Midbrain (tissue), 1 donor: ENCODE results near the gene FBXL16.

Experiments used
- DNase-seq: peaks from one replicate; lab custom pipeline; 2025; lab: John Stamatoyannopoulos, UW

The FBXL16 gene

GRCh38 chr16:734981-735881, 29.6 kb upstream of the FBXL16 start:
- no peak for DNase-seq

DNA sequence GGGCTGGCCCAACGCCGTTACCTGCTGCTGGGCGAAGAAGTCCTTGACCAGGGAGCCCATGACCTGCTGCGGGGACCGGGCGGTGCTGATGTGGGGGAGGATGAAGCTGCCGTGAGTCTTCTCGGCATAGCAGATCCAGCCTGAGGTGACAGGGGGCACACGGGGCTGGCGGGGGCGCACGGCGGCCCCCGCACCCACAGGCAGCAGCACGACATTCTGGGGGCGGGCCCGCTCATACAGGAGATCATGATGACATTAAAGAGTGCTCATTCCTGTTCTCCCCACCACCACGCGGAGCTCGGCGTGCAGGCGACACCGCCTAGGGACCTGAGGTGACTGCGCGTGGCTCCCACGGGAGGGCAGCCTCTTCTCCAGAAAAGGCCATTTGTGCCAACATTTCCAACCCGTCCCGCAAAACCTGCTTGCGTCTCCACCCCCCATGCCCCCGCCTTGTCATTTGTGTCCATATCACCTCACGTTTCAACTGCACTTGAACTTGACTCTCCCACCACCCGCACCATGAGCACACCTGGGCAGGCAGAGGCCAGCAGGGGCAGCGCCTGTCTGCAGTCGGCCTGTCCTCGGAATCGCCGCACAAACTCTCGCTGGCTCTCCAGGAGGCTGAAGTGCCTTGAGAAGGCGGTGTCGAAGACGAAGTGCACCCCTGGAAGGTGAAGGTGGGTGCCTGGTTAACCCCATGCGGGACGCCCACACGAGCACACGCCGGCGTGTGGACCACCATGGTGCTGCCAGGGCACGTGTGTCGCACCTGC, 28.8 kb upstream of the FBXL16 start:
- no peak for DNase-seq

DNA sequence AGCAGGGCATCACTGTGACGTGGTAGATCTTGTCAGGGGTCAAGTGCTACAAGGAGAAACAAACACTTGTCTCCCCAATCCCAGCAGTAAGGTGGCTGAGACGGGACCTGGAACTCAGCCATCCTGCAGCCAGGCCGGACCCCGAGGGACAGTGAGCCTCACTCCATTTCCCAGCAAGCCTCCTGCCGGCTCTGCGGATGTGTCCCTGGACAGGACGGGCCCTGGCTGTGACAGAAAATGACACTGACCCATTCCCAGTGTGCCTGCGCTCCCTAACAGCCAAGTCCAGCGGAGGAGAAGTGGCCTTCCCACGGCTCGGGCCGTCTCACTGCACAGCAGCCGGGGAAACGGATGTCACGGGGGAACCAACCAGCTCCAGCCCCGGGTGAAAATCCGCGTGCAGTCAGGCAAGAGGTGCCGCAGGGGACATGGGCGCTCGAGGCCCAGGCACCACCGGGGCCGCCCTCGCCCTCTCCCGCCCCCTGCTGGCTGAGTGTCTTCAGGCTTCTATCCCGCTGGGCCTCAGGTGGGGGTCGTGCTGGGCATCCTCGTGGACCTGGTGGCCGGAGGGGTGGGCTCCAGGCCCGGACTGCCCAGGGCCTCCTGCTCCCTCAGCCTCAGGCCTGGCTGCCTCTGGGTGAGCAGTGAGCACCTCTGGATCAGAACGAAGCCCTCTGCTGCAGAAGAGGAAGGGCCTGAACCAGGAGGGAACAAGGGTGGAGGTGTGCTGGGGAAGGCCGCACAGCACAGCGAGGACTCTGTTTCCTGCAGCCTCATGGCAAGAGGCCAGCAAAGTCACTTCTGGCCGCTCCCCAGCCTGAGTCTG, 28.0 kb upstream of the FBXL16 start:
- no peak for DNase-seq

GRCh38 chr16:732936-733335, 27.3 kb upstream of the FBXL16 start:
- no peak for DNase-seq

- DNase-seq: no peak
These were observed 26.7 kb upstream of the FBXL16 start for GRCh38 chr16:732332-732731.

GRCh38 chr16:730666-731509, 25.3 kb upstream of the FBXL16 start:
- no peak for DNase-seq

DNA sequence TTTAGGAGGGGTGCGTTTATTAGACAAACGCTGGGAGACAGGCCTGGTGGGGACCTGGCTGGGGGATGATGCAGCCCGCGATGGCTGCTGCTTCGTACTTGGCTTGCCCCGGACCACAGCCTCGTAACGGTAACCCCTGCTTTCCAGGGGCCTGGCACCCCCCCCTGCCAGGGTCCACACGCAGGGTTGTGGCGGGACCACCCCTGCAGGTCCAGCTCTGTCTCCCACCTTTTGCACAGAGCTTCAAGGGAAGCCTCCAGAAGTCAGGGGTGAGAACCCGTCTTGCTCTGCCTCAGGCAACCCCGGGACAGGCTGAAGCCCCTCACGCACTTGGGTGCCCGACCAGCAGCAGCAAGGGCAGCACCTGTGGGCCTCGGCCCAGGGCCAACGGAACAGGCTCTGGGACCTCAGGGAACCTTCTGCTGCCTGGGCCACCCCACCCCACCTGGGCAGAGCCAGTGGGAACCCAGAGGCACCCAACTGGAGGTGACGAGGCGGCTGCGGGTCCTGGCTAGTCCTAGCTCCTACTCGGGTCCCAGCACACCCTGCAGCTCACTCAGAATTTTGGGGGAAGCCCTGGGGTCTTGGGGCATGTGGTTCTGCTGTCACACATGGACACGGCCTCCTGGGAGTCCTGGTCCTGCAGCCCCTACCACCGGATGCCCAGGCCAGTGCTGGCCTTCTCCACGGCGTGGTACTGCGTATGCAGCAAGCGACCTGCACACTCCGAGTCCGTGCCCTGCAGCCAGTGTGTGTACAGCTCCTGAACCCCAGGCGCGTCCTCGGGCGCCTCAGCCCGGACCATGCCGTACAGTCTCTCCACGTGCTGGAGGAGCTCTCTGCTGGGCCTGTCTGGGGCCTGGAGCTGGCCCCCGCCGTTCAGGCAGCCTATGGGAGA, 24.4 kb upstream of the FBXL16 start:
- no peak for DNase-seq

GRCh38 chr16:728890-729744, 23.5 kb upstream of the FBXL16 start:
- no peak for DNase-seq

GRCh38 chr16:728131-728889, 22.7 kb upstream of the FBXL16 start:
- peak; percentile 60 for DNase-seq

GRCh38 chr16:727291-727977, 21.8 kb upstream of the FBXL16 start:
- no peak for DNase-seq

- DNase-seq: peak; percentile 56
These were observed 21.1 kb upstream of the FBXL16 start, which contains the start of the genes CCDC78 and HAGHL for GRCh38 chr16:726438-727290. TSS of gene CCDC78 (minus strand) at chr16:726443. CDS start at chr16:726367, 76 bp downstream. TSS of gene HAGHL (plus strand) at chr16:727106. CDS start at chr16:727510, 404 bp downstream.

- DNase-seq: no peak
These were observed 20.5 kb upstream of the FBXL16 start for GRCh38 chr16:726188-726437.

DNA sequence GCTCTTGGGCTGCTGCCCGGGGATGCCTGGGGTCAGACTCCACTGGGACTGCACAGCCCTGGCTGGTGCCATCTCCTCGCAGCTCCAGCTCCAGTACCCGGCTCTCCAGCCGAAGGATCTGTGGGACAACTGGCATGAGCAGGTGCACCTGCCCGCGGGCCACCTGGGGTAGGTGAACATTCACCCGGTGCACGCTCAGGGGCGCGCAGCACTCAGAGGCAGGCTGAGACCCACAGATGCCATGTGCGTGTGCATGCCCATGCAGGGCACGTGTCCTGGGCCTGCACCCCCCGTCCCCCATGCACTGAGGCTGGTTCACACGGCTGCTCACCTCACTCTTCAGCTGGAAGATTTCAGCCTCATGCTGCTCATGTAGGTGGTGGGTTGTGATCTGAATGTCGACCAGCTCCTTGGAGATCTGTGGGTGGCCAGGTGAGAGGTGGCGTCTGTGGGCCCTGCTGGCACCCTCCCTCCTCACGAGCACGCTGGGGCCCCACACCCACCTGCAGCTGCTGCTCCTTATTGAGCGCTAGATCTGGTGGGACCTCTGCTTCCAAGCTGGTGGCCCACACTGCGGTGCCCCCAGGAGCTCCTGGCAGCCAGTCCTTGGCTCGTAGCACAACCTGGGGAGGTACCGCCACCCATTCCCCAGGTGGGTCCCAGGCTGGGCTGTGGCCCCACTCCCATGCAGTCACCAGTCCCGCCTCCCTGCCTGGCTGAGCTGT, 20.0 kb upstream of the FBXL16 start:
- no peak for DNase-seq

DNA sequence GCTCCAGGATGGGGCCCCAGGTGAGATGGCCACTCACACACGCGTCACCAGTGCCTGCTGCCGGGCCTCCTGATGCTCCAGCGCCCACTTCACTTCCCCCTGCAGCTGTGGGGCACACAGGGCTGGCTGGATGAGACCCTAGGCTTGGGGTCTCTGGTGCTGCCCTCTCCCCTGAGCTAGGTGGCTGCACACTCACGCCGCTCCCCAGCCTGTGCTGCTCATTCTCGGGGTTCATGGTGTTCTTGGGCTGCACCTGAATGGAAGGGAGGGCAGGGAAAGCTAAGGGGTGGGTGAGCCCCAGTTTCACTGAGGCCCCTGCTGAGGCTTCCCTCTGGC, 19.4 kb upstream of the FBXL16 start:
- no peak for DNase-seq

DNA sequence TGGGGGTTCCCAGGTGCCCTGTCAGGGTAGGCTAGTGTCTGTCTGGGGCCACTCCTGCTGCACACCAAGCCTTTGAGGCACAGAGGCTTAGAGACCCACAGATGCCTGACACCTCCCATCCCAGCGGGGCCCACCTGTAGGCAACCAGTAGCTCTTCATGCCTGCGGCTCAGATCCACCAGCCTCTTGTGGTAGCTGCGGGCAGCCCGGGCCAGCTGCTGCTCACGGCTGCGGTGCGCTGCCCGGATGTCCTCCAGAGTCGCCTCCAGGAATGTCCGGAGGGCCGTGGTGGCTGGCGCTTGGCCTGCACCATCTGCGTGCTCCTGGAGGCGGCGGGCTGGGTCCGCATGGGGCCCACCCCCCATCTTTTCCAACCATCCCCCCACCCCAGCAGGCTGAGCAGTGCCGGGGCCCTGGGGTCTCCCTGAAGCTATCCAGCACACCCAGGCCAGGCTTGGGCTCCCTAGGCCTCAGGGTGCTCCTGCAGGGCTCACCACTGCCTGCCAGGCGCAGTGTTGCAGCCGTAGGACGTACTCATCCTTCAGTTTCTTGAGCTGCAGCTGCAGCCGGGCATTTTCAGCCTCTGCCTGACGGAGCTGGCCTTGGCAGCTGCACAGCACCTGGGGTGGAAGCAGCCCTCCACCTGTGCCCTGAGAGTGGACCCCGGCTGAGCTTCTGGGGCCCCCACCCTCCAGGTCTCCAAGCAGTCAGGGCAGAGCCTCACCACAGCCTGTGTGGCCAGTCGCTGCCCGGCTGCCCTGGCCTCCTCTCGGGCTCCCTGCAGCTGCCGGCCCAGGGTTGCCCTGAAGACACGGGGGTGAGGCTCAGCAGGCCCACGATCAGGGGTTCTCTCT, 18.8 kb upstream of the FBXL16 start:
- no peak for DNase-seq

DNA sequence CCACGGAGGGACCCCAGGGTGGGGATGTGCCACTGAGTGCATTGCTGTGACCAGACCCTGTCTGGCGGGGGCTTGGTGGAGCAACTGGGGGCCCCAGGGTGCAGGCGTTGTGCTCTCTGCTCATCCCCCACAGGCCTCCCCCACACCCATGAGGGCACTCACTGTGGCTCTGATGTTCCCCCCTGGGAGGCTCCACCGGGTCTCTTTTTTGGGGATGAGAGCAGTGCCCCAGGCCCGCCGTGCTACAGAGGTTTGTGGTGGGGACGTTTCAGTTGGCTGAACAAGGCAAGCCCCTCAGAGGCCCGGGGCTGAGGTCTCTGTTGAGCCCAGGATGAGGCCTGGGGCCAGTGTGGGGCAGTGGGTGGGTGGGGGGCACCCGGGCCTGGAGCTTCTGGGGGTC, 18.1 kb upstream of the FBXL16 start:
- no peak for DNase-seq
